HG03097 (cell line): ENCODE measurements around the gene PTMS.

Source experiments
- ATAC-seq: cut with Tn5 transposase; IDR thresholded peaks from one replicate; pipeline ENCODE4 v1.9.1; 2021; ENCODE audit not compliant: unreplicated experiment, low FRiP score

PTMS gene

DNA sequence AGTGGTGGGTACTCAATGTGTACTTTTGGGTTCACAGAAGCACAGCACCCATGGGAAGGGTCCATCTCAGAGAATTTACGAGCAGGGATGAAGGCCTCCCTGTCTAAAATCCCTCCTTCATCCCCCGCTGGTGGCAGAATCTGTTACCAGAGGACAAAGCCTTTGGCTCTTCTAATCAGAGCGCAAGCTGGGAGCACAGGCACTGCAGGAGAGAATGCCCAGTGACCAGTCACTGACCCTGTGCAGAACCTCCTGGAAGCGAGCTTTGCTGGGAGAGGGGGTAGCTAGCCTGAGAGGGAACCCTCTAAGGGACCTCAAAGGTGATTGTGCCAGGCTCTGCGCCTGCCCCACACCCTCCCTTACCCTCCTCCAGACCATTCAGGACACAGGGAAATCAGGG is 54.0 kb downstream of the PTMS start:
- ATAC-seq = no peak
